Epithelial cell of proximal tubule (primary cell): Measurements from ENCODE around the gene LILRA2. TPM values are rescaled to one million over a fixed set of nuclear protein-coding genes. Genes with fewer than 3 reads are reported as not detected.

Source experiments
- DNase-seq: peaks from one replicate; pipeline ENCODE4 v3.0.0-alpha.2; 2011; ENCODE audit warnings: low read depth
- H3K4me3 ChIP-seq: 2 replicates; pipeline ENCODE4 v1.5.1; 2011; ENCODE audit warnings: low read depth, mild to moderate bottlenecking, low read length
- total RNA-seq: library from RNA; depleted of rRNA; stranded (reverse); fragments of >200 nt; gene quantifications from 2 replicates; pipeline ENCODE4 v1.2.3, GENCODE V29; 2015
- TF ChIP-seq, protein P1 (sequence below): conservative IDR thresholded peaks from 2 replicates; pipeline ENCODE4 v1.5.1; 2012; ENCODE audit warnings: low read depth, mild to moderate bottlenecking, low read length

The LILRA2 gene
- not detected in 2 replicates for total RNA-seq

- no peak for DNase-seq
- no peak within 1 kb of the TSS for H3K4me3 ChIP-seq
- TF ChIP-seq, protein P1, sequence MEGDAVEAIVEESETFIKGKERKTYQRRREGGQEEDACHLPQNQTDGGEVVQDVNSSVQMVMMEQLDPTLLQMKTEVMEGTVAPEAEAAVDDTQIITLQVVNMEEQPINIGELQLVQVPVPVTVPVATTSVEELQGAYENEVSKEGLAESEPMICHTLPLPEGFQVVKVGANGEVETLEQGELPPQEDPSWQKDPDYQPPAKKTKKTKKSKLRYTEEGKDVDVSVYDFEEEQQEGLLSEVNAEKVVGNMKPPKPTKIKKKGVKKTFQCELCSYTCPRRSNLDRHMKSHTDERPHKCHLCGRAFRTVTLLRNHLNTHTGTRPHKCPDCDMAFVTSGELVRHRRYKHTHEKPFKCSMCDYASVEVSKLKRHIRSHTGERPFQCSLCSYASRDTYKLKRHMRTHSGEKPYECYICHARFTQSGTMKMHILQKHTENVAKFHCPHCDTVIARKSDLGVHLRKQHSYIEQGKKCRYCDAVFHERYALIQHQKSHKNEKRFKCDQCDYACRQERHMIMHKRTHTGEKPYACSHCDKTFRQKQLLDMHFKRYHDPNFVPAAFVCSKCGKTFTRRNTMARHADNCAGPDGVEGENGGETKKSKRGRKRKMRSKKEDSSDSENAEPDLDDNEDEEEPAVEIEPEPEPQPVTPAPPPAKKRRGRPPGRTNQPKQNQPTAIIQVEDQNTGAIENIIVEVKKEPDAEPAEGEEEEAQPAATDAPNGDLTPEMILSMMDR = no peak
Observed at GRCh38 chr19:54573330-54573872, at the start of gene LILRA2. Gene LILRA2, plus strand, starts transcription at chr19:54573790. Its CDS starts 89 bp downstream, at chr19:54573879.

GRCh38 chr19:54525636-54526035 lies 48.0 kb upstream of the LILRA2 start:
- no peak overlapping the region for H3K4me3 ChIP-seq
- TF ChIP-seq, protein P1 = no peak

DNA sequence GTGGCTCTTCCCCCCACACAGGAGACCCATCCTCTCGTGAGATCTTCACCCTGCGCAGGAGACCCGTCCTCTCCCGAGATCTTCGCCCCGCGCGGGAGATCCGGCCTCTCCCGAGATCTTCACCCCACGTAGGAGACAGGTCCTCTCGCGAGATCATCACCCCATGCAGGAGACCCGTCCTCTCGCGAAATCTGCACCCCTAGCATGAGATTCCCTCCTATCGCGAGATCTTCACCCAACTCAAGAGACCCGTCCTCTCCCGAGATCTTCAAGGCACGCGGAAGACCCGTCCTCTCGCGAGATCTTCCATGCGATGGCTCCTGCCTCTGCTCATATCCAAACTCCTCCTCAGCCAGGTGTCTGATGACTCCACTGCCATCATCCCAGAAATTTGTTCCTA lies 46.6 kb upstream of the LILRA2 start:
- no peak overlapping the region for H3K4me3 ChIP-seq
- TF ChIP-seq, protein P1 = no peak
- no peak for DNase-seq

More at GRCh38 chr19:54525636-54526035, 48.0 kb upstream of the LILRA2 start:
- no peak for DNase-seq

DNA sequence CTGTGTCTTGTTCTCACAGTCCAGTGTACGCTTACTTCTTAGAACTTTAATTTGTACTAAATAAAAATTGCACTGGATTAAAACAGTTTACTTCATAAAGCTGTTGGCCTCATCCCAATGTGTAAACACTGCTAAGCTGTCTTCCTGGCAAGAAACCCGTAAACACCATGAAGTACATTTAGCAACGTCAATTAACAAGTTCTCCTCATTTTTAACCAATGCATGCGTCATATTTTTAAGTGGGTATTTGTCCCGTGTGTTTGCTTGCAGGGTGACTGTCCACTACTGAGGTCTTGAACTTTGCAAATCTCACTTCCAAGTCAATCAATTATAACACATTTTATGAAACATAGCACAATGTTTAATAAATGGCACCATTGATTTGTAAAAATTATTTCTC lies 42.7 kb upstream of the LILRA2 start:
- no peak overlapping the region for H3K4me3 ChIP-seq
- TF ChIP-seq, protein P1 = no peak
- no peak for DNase-seq

DNA sequence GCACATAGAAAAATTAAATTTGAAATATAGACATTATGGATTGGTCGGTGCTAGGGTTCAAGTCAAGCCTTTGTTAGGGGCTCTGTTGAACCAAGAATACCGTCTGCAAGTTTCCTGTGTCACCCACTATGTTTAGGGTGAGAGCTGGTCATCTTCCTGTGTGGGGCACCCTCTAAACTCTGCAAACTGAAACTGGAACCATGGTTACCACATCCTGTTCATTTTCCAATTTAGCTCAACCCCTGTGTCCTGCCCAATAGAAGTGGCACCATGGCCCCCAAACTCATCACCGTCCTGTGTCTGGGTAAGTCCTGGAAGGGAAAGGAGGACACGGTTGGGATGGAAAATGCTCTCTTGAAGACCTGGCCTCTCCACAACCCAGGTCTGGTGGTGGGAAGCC lies 41.1 kb upstream of the LILRA2 start:
- TF ChIP-seq, protein P1 = no peak
- H3K4me3 ChIP-seq = no peak overlapping the region
- DNase-seq = no peak

DNA sequence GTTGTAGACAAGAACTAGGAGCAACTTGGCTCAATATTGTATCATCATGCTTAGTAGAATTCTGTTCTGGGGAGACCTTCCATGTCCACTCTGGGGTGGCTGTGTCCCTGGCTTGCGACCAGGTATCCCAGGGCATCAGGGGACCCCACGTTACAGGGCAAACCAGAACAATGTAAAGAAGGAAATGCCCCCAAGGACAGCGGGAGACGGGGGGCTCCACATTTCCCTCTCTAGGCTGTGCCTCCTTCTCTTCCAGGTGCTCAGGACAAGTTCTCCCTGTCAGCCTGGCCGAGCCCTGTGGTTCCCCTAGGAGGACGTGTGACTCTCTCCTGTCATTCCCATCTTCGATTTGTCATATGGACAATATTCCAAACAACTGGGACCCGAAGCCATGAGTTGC lies 40.1 kb upstream of the LILRA2 start:
- no peak for DNase-seq
- TF ChIP-seq, protein P1 = no peak
- H3K4me3 ChIP-seq = no peak overlapping the region

DNA sequence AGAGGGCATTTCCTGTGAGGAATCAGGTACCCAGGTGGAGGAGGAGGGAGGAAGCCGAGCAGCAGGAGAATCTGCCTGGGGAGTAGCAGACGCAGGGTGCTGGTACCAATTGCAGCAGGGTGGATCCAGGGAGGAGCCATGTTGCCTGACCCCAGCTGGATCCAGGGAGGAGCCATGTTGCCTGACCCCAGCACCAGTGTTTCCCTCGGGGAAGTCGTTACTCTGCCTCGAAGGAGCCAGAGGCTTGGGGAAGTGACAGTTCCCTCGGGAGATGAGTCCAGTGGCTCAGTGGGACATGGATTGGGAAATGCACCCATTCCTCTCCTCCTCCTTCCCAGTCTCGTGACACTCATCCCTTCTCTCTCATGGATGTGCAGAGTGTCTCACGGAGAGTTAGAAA lies 39.4 kb upstream of the LILRA2 start:
- TF ChIP-seq, protein P1 = no peak
- H3K4me3 ChIP-seq = no peak overlapping the region
- DNase-seq = no peak
